H1 (cell line): ENCODE results near the gene IFT172. TPM values are rescaled to one million over a fixed set of nuclear protein-coding genes. Genes with fewer than 3 reads are reported as not detected.

Source experiments
- ATF2 ChIP-seq: IDR thresholded peaks from 2 replicates; pipeline ENCODE4 v1.6.1; 2012; ENCODE audit warnings: low read length, inconsistent platforms
- BCL11A ChIP-seq, 2 experiments: IDR thresholded peaks; one replicate each; pipeline ENCODE4 v1.6.1; 2011; ENCODE audit warnings: low read depth in 2 of 2, low read length in 2 of 2, mild to moderate bottlenecking in 2 of 2
- E2F6 ChIP-seq: IDR thresholded peaks from 2 replicates; pipeline ENCODE4 v1.6.1; 2012; ENCODE audit warnings: inconsistent platforms
- POU5F1 ChIP-seq: IDR thresholded peaks from 2 replicates; pipeline ENCODE4 v1.6.1; 2011; ENCODE audit warnings: low read depth, mild to moderate bottlenecking, low read length, moderate library complexity
- polyA plus RNA-seq, 7 experiments: library from polyadenylated mRNA; depleted of rRNA in 3 of 7; stranded (reverse) in 5 of 7; unstranded in 2 of 7; fragments of >200 nt in 5 of 7; fragments of 200-250 nt in 2 of 7; gene quantifications; 1 replicate in 5 of 7; 2 replicates in 1 of 7; 4 replicates in 1 of 7; pipeline versions ENCODE4 v1.2.1 to v1.2.3, GENCODE V29; 2011 to 2013; ENCODE audit warnings: missing spikeins in 2 of 7, mixed read lengths in 2 of 7
- total RNA-seq: library from RNA; stranded (reverse); fragmentation: NEBNext Ultra II Directional; extraction: Animal tissue kit (Norgen Biotek cat#: 25700); gene quantifications from 2 replicates; pipeline ENCODE4 v1.2.1, GENCODE V29; 2021

Gene IFT172
- total and polyA plus RNA-seq, 2 of the 8 experiments (the other 6 are each of a cell fraction or from before 2014, with no cell fraction given), result 13.5 to 14.0 TPM

- TF ChIP-seq BCL11A (IDR thresholded peaks at IDR 0.05; ENCODE audit: low read depth in 2 of 2, low read length in 2 of 2) (no peak), E2F6 (no peak), ATF2 (no peak), POU5F1 (no peak)
These were observed 6.4 kb upstream of the IFT172 start (continued) for GRCh38 chr2:27495840-27496356.
